ENCODE measurements around the gene OOSP1.

OOSP1 gene

DNA sequence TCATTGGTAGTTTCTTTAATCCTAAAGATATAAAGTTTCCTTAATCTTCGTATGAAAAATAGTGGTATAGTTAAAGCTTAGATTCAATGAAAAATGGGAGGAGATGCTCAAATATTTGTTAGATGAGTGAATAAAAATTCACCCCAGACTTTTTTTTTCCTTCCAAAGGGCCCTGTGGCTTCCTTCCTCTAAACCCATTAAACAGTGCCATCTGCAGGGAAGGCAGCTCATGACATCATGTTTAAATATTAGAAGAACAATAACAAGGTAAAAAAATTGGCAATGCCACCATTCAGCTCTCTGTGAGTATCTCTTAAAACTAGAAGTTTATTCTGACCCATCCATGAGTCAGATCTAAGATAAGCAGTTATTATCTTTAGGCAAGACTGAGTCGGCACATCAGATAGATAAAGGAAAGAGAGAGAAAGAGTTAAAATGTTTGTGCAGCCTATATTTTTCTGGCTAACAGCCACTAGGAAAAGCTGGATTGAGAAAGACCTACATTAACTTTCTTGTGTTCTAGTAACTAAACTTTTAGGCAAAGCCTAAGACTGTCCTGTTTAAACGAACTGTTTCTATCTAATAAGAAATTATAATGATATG lies 19.1 kb upstream of the OOSP1 start:
- no peak for FAIRE-seq

DNA sequence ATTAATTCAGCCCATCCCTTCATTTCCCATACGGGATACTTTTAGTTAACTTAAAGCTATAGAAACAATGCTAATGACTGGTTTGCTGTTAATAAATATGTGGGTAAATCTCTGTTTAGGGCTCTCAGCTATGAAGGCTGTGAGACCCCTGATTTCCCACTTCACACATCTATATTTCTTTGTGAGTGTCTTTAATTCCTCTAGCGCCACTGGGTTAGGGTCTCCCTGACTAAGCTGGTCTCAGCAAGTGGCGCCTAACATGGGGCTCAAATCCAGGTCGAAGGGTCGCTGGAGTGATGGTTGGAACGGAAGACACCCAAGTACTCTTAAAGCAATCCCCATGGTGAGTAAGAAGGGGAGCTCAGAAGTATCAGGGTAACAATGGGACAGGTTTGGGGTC lies 14.4 kb upstream of the OOSP1 start:
- FAIRE-seq (no peak), DNase-seq (ENCODE audit: insufficient read length, low spot score) (no peak)
- TF ChIP-seq POLR2AphosphoS5 (IDR thresholded peaks at IDR 0.05; ENCODE audit: low read depth, low read length) (no peak), SPI1 (IDR thresholded peaks at IDR 0.05; ENCODE audit: low read depth, low read length) (no peak), TAF1 (IDR thresholded peaks at IDR 0.05; ENCODE audit: low read depth, low read length) (no peak), PAX5 (IDR thresholded peaks at IDR 0.05; ENCODE audit: insufficient read depth, low read length, severe bottlenecking) (no peak), POLR2A (IDR thresholded peaks at IDR 0.05; ENCODE audit: low read depth, low read length) (no peak), POU2F2 (IDR thresholded peaks at IDR 0.05; ENCODE audit: low read depth, low read length) (no peak)

More for the DNA sequence above, 19.1 kb upstream of the OOSP1 start:
- DNase-seq (ENCODE audit: insufficient read length, low spot score): peak; percentile 6
- TF ChIP-seq POU2F2 (IDR thresholded peaks at IDR 0.05; ENCODE audit: low read depth, low read length) (no peak), PAX5 (IDR thresholded peaks at IDR 0.05; ENCODE audit: insufficient read depth, low read length, severe bottlenecking) (no peak), POLR2A (IDR thresholded peaks at IDR 0.05; ENCODE audit: low read depth, low read length) (no peak), SPI1 (IDR thresholded peaks at IDR 0.05; ENCODE audit: low read depth, low read length) (no peak), POLR2AphosphoS5 (IDR thresholded peaks at IDR 0.05; ENCODE audit: low read depth, low read length) (no peak), TAF1 (IDR thresholded peaks at IDR 0.05; ENCODE audit: low read depth, low read length) (no peak)

GRCh38 chr11:59931688-59932087 lies 6.5 kb upstream of the OOSP1 start:
- TF ChIP-seq PAX5 (IDR thresholded peaks at IDR 0.05; ENCODE audit: insufficient read depth, low read length, severe bottlenecking) (no peak), POU2F2 (IDR thresholded peaks at IDR 0.05; ENCODE audit: low read depth, low read length) (no peak), SPI1 (IDR thresholded peaks at IDR 0.05; ENCODE audit: low read depth, low read length) (no peak), POLR2A (IDR thresholded peaks at IDR 0.05; ENCODE audit: low read depth, low read length) (no peak), TAF1 (IDR thresholded peaks at IDR 0.05; ENCODE audit: low read depth, low read length) (no peak), POLR2AphosphoS5 (IDR thresholded peaks at IDR 0.05; ENCODE audit: low read depth, low read length) (no peak)
- FAIRE-seq (no peak), DNase-seq (ENCODE audit: insufficient read length, low spot score) (no peak)

DNA sequence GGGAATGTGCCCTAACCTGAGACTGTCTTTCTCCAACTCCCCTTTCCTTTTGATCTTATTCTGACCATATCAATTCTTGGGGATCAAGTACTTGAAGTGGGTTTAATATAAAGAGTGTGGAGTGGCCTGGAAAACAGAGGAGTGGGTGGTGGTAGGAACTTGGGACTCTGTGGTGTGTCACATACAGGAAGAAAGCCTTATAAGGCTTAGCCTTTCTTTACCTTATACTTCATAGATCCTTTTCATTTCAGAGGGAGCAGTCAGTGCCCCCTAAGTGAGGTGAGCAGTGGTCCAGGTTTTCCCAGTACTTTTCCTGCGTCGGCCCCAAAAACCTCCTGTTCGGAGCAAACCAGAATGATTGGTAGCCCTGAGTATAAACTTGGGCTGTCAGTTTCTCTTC lies 486 bp downstream of the OOSP1 start:
- TF ChIP-seq POU2F2 (IDR thresholded peaks at IDR 0.05; ENCODE audit: low read depth, low read length): no peak
- TF ChIP-seq POLR2AphosphoS5 (IDR thresholded peaks at IDR 0.05; ENCODE audit: low read depth, low read length): no peak
- TF ChIP-seq PAX5 (IDR thresholded peaks at IDR 0.05; ENCODE audit: insufficient read depth, low read length, severe bottlenecking): no peak
- no peak for TF ChIP-seq TAF1 (IDR thresholded peaks at IDR 0.05; ENCODE audit: low read depth, low read length)
- no peak for TF ChIP-seq SPI1 (IDR thresholded peaks at IDR 0.05; ENCODE audit: low read depth, low read length)
- TF ChIP-seq POLR2A (IDR thresholded peaks at IDR 0.05; ENCODE audit: low read depth, low read length): no peak
- DNase-seq (ENCODE audit: insufficient read length, low spot score) (no peak), FAIRE-seq (no peak)

GRCh38 chr11:59939482-59939881 lies 1.2 kb downstream of the OOSP1 start:
- no peak for DNase-seq (ENCODE audit: insufficient read length, low spot score)
- no peak for TF ChIP-seq PAX5 (IDR thresholded peaks at IDR 0.05; ENCODE audit: insufficient read depth, low read length, severe bottlenecking)
- TF ChIP-seq TAF1 (IDR thresholded peaks at IDR 0.05; ENCODE audit: low read depth, low read length): no peak
- TF ChIP-seq POLR2A (IDR thresholded peaks at IDR 0.05; ENCODE audit: low read depth, low read length): no peak
- no peak for FAIRE-seq

DNA sequence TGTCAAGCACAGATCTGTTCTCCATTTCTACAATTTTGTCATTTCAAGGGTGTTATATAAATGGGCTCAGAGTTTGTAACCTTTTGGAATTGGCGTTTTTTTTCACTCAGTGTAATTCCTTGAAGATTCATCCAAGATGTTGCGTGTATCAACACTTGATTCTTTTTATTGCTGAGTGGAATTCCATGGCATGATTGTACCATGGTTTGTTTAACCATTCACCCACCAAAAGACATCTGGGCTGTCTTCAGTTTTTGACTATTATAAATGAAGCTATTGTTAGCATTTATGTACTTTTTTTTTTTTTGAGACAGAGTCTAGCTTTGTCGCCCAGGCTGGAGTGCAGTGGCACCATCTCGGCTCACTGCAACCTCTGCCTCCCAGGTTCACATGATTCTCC lies 2.9 kb downstream of the OOSP1 start:
- no peak for DNase-seq (ENCODE audit: insufficient read length, low spot score)
- TF ChIP-seq POU2F2 (IDR thresholded peaks at IDR 0.05; ENCODE audit: low read depth, low read length): no peak
- no peak for TF ChIP-seq SPI1 (IDR thresholded peaks at IDR 0.05; ENCODE audit: low read depth, low read length)
- TF ChIP-seq POLR2A (IDR thresholded peaks at IDR 0.05; ENCODE audit: low read depth, low read length): no peak
- TF ChIP-seq PAX5 (IDR thresholded peaks at IDR 0.05; ENCODE audit: insufficient read depth, low read length, severe bottlenecking): no peak
- TF ChIP-seq TAF1 (IDR thresholded peaks at IDR 0.05; ENCODE audit: low read depth, low read length): no peak
- TF ChIP-seq POLR2AphosphoS5 (IDR thresholded peaks at IDR 0.05; ENCODE audit: low read depth, low read length): no peak
- no peak for FAIRE-seq

DNA sequence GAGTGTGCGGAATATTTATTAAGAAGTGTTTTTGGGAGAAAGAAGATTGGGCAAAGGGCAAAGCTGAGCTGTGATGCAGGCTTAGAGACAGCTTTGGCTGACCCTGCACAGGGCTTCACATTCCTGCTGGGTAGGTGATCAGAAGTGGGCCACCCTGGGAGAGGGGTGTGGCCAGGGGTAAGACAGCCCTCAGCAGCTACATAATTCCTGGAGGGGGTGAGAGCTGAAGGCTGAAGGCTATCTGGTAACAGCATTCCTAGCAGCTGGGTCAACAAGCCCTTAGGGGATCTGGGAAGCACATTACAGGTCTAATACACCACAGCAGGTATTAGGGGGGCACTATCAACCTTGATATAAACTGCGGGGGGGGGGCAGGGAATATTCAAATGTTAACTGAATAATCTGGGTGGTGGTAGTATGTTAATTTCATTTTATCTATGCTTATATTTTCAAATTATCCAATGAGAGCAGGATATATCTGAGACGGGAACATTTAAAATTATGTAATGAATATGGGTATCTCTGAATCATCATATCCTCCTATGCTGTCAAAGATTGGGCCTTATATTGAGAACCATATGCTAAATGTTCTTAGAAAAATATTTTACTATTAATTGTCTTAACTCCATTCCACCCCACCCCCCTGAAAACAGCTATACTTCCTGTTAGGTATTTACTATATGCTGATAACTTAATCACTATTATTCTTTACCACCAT lies 5.9 kb downstream of the OOSP1 start:
- no peak for DNase-seq (ENCODE audit: insufficient read length, low spot score)
- FAIRE-seq: no peak
- TF ChIP-seq POU2F2 (IDR thresholded peaks at IDR 0.05; ENCODE audit: low read depth, low read length): no peak
- no peak for TF ChIP-seq POLR2A (IDR thresholded peaks at IDR 0.05; ENCODE audit: low read depth, low read length)
- no peak for TF ChIP-seq TAF1 (IDR thresholded peaks at IDR 0.05; ENCODE audit: low read depth, low read length)
- no peak for TF ChIP-seq PAX5 (IDR thresholded peaks at IDR 0.05; ENCODE audit: insufficient read depth, low read length, severe bottlenecking)
- no peak for TF ChIP-seq POLR2AphosphoS5 (IDR thresholded peaks at IDR 0.05; ENCODE audit: low read depth, low read length)
- TF ChIP-seq SPI1 (IDR thresholded peaks at IDR 0.05; ENCODE audit: low read depth, low read length): no peak

- no peak for DNase-seq (ENCODE audit: insufficient read length, low spot score)
- no peak for FAIRE-seq
- TF ChIP-seq PAX5 (IDR thresholded peaks at IDR 0.05; ENCODE audit: insufficient read depth, low read length, severe bottlenecking) (no peak), TAF1 (IDR thresholded peaks at IDR 0.05; ENCODE audit: low read depth, low read length) (no peak), POLR2AphosphoS5 (IDR thresholded peaks at IDR 0.05; ENCODE audit: low read depth, low read length) (no peak), POU2F2 (IDR thresholded peaks at IDR 0.05; ENCODE audit: low read depth, low read length) (no peak), POLR2A (IDR thresholded peaks at IDR 0.05; ENCODE audit: low read depth, low read length) (no peak), SPI1 (IDR thresholded peaks at IDR 0.05; ENCODE audit: low read depth, low read length) (no peak)
Measured at GRCh38 chr11:59944720-59945119, 6.5 kb downstream of the OOSP1 start.

DNA sequence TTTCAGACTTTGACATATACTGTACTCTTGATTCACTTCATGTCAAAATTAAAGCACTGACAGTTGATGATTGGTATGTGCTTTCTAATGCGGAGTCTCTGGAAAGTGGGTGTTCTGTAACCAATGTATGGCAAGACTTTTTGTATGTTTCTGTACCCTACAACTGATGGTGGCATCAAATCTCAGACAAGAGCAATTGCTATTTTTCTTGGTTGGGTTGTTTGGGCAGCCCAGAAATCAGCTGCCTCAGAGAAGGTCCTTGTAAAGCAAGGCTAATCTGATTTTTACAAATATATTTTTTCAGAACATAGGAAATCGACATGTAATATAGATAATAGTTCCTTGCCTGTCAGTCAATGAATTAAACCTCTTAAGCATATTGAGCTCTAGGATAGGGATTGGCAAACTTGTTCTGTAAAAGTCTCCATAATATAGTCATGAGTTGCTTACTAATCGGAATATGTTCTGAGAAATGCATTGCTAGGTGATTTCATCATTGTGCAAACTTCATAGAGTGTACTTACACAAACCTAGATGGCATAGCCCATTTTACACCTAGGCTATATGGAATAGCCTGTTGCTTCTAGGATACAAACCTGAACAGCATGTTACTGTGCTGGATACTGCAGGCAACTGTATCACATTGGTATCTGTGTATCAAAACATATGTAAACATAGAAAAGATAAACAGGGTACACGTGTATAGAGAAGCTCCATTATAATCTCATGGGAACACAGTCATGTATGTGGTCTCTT lies 15.4 kb downstream of the OOSP1 start:
- TF ChIP-seq PAX5 (IDR thresholded peaks at IDR 0.05; ENCODE audit: insufficient read depth, low read length, severe bottlenecking): no peak
- TF ChIP-seq POLR2AphosphoS5 (IDR thresholded peaks at IDR 0.05; ENCODE audit: low read depth, low read length): no peak
- TF ChIP-seq POLR2A (IDR thresholded peaks at IDR 0.05; ENCODE audit: low read depth, low read length): no peak
- TF ChIP-seq TAF1 (IDR thresholded peaks at IDR 0.05; ENCODE audit: low read depth, low read length): no peak
- no peak for TF ChIP-seq POU2F2 (IDR thresholded peaks at IDR 0.05; ENCODE audit: low read depth, low read length)
- TF ChIP-seq SPI1 (IDR thresholded peaks at IDR 0.05; ENCODE audit: low read depth, low read length): no peak
- DNase-seq (ENCODE audit: insufficient read length, low spot score) (no peak), FAIRE-seq (no peak)

Data from GM12891 (cell line).